GM18507 (cell line): Measurements from ENCODE around the gene DECR2.
"Not testable (repeated sequence)": the region's sequence is repeated elsewhere in the genome, so short reads cannot be mapped to it uniquely, and the experiment has no call there.

Experiments
- DNase-seq: peaks from one replicate; pipeline ENCODE4 v3.0.0; 2011; ENCODE audit warnings: low read depth; ENCODE audit not compliant: insufficient read length; ENCODE audit errors: extremely low spot score
- FAIRE-seq: peaks from 2 replicates; lab custom pipeline; 2011; peaks lifted over from hg19 to GRCh38; lab: Jason Lieb, UNC

Gene DECR2

DNA sequence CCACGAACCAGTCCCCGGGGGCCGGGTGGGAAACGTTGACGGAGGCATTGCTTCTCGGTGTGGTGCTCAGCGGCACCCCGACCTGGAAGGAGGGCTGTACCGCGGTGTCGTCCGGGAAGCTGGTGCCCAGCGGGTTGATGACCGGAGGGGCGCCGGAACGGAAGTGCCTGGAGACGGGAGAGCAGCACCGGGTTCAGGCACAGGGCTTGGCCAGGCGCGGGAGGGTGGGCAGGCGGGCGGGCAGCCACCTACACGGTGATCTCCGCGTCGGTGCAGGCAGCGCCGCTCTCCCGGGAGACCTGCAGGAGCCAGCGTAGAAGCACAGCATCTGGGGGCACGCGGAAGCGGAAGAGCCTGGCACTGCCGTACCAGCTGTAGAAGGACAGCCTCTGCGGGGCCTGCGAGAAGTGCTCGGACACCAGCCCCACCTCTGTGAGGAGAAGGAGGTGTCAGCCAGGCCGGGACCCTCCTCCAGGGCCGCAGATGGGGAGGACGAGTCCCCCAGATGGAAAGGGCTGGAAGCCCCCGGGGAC lies 24.2 kb upstream of the DECR2 start:
- DNase-seq = no peak
- no peak for FAIRE-seq

DNA sequence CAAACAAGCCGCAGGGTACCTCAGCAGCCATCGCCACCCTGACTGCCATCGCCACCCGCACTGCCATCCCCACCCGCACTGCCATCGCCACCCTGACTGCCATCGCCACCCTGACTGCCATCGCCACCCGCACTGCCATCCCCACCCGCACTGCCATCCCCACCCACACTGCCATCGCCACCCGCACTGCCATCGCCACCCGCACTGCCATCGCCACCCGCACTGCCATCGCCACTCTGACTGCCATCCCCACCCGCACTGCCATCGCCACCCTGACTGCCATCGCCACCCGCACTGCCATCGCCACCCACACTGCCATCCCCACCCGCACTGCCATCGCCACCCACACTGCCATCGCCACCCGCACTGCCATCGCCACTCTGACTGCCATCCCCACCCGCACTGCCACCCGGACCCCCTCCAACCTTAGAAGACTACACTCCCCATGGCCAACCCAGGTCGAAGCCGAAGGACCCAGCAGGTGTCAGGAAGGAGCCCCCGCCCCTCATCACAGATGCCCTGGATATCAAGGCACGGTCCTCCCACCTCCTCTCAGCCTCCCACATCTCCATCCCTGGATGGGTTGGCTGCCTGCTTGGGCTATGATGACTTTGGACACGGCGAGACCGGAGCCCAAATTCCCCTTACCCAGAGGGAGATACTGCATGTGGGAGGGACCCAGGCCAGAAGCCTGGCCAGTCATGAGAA lies 23.4 kb upstream of the DECR2 start:
- not testable (repeated sequence) for FAIRE-seq, DNase-seq

DNA sequence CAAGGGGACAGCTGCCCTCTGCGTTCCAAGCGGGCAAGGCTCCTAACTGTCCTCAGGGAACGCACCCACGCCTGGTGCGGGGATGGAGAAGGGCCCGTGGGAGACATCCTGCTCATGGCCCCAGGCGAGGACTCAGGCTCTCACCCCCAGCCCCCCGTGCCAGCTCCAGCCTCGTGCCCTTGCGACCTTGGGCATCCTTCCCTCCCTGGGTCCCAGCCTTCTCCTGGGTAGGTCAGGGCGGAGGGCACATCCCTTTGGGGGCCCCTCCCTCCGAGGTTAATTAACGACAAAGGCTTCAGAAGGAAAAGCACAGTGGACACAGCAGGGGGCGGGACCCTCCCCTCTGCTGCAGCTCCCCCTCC lies 22.9 kb upstream of the DECR2 start:
- FAIRE-seq (no peak), DNase-seq (no peak)

DNA sequence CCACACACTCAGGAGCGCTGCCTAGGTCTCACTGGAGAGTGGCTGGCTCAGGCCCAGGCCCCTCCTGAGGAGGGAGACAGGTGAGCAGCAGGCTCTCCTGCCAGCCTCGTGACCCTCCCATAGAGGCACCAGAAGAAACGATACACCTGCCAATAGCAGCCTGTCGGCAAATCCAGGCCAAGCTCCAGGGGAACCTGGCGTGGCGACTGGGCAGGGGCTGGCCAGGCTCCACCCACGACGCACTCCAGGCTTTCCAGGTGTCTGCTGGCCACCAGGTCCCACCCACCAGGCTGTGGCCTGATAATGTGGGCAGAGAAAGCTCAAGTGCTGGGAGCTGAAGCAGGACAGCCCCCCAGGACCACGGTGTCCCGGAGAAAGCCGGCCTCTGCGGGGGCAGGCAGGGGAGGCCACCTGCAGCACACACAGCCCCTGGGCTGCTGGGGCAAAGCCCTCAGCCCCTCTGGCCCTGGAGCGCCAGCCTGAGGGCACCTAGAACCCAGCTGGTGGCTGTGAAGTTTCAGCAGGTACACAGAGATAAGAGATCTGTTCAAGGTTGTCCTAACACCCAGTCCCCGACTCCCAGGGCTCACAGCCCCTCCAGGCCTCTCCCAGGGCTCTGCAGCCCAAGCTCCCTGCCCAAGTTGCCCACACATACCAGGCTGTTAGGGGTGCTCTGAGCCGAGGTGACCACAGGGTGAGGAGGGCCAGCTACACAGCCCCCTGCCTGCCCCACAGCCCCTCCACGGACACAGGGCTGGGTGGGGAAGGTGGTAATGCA lies 22.3 kb upstream of the DECR2 start:
- FAIRE-seq (no peak), DNase-seq (no peak)

DNA sequence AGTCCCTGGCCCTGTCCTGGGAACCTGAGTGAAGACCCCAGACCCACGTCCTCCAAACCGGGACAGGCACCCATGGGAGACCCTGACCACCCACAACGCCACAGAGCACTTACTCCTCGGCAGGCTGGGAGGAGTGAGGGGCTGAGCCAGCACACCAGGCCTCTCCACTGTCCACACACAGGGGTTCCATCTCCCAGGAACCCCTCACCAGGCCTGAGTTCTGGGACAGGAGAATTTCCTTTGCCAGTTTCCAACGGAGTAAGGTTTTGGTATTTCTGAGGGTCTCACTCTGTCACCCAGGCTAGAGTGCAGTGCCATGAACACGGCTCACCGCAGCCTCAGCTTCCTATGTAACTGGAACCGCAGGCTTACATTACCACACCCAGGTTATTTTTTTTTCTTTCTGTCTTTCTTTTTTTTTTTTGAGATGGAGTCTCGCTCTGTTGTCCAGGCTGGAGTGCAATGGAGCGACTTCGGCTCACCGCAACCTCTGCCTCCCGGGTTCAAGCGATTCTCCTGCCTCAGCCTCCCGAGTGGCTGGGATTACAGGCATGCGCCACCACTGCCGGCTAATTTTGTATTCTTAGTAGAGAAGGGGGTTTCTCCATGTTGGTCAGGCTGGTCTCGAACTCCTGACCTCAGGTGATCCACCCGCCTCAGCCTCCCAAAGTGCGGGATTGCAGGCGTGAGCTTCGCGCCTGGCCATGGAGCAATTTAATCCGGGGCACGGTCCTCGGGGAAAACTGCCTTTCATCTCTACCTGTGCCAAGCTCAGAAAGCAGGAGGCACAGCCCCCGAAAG lies 21.5 kb upstream of the DECR2 start:
- DNase-seq = no peak
- FAIRE-seq = no peak

DNA sequence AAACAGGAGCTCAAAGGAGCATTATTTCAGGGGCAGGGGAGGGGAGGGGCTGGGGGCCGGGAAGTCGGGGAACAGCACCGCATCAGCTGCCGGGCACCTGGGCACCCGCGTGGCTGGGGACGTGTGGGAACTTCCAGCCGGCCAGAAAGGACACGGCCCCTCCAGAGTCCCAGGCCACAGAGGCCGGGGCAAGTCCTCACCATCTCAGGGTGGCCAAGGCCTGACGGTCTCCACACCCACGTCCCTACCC lies 21.0 kb upstream of the DECR2 start:
- FAIRE-seq (no peak), DNase-seq (no peak)

DNA sequence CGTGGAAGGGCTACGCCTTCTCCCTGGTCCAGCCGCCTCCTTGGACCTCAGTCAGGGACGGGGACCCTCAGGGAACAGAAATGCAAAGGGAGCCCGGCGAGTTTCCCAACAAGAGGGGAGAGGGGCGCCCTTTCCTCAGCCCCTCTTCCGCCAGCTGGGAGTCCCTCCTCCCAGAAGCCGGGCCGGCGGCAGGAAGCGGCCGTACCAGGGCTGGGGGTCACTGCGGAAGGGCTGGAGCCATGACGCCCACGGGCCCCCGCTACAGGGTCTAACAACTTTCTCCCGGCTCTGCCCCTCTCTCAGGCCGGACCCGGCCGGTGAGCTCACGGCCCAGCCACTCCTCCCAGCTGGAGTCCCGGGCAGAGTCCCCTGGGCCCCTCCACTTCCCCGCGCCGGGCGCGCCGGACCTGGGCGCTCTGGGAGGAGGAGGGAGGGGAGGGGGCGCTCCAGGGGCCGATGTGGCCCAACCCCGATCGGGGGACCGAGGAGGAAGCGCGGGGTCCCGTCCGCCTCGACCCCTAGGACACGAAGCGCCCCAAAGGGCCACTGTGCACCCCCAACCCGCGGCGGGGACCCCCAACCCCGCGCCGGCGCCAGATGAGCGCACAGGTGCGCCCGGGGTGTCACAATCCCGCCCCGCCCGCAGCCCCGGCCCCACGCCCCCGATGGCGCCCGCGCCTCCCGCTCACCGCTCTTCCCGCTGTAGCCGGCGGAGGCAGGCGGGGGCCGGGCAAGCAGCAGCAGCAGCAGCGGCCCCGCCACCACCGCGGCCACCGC lies 20.5 kb upstream of the DECR2 start:
- FAIRE-seq = no peak
- no peak for DNase-seq

DNA sequence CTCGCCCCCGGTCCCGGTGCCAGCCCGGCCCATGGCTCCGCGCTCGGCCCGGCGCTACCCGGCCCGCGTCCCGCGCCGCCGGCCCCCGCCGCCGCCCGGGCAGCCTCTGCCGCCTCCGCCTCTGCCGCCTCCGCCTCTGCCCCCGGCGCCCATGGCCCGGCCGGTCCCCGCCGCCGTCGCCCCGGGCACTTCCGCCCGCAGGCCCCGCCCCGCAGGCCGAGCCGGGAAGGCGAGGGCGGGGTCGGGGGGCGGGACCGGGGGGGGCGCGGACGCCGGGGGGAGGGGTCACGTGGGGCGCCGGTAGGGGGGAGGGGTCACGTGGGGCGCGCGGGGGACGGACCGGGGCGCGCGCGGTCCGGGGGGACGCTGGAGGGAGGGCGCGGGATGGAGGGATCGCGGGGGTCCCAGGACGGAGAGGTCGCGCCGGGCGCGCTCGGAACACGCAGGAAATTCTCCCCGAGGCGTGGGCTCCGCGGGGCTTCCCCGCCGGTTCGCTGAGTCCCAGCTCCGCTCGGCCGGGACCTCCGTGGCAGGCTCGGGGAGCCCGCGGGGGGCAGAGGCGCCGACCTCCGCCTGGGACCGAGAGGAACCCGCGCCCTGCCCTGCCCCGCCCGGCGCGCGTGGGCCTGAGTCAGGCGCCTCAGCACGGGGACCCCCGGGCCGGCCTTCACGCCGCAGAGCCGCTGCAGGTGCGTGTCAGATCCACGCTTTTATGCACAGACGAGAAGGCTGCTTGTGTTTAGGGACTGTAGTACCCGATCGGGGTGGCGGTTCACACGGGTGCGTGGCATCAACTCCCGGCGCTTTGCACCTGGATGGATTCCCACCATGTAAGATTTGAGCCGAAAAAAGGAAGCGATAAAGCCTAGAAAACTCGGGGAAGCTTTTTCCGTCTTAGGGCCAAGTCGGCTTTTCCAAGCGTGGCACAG lies 19.6 kb upstream of the DECR2 start, which contains the start of gene PGAP6:
TSS of gene PGAP6 (minus strand) at position 190 of the 929 bp plus-strand sequence. CDS start at position 33, 157 bp downstream.
- FAIRE-seq = no peak
- peak; percentile 86 for DNase-seq

DNA sequence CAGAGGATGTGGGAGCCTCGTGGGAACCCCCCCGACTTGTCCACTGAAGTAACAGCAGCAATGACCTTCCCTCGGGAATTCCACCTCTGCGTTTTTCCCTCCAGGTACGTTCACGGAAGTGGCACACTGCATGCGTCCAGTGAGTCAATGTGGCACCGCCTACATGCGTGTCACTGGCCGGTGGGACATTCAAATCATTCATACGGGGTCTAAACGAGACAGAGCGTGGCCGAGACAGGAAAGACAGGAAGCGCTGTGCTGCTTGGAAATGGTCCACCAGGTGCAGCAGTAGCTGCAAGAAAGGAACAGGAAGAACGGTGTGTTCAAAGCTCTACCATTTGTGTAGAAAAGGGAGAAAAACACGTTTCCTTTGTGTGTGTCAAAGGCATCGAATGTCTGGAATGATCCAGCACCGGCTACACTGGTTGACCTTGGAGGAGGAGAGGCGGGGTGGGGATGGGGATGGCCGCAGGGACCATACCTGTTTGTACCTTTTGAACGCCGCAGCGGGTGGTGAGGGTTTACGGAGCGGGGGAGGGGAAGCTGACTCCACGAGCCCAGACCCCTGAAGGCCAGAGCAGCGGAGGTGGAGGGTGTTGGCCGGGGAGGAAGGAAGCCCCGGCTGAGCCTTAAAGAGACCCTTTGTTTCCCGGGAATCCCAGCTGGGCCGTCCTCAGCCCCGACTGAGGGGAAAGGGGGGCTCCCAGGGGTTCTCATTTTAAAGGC lies 18.2 kb upstream of the DECR2 start:
- FAIRE-seq = peak; percentile 90
- DNase-seq = no peak

DNA sequence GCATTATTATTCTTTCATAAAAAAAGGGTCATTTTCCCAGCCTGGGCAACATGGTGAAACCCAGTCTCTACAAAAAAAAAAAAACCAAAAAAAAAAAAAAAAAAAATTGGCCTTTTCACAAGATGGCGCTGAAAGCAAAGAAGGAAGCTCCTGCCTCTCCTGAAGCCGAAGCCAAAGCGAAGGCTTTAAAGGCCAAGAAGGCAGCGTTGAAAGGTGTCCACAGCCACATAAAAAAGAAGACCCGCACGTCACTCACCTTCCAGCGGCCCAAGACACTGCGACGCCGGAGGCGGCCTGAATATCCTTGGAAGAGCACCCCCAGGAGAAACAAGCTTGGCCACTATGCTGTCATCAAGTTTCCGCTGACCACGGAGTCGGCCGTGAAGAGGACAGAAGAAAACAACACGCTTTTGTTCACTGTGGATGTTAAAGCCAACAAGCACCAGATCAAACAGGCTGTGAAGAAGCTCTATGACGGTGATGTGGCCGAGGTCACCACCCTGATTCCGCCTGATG lies 15.0 kb upstream of the DECR2 start:
- FAIRE-seq (no peak), DNase-seq (no peak)

DNA sequence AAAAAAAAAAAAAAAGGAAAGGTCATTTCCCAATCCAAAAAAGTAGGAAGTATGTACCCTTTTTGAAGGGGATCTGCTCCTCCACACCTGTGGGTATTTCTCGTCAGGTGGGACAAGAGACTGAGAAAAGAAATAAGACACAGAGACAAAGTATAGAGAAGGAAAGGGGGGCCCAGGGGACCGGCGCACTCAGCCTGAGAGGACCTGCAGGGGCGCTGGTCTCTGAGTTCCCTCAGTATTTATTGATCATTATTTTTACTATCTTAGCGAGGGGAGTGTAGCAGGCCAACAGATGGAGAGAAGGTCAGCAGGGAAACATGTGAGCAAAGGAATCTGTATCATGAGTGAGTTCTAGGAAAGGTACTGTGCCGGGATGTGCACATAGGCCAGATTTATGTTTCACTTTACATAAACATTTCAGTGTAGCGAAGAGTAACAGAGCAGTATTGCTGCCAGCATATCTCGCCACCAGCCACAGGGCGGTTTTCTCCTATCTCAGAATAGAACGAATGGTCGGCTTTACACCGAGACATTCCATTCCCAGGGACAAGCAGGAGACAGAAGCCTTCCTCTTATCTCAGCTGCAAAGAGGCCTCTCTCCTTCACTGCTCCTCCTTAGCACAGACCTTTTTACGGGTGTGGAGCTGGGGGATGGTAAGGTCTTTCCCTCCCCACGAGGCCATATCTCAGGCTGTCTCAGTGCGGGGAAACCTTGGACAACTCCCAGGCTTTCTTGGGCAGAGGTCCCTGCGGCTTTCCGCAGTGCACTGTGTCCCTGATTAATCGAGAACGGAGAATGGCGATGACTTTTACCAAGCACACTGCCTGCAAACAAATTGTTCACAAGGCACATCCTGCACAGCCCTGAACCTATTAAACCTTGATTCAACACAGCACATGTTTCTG lies 13.7 kb upstream of the DECR2 start:
- not testable (repeated sequence) for DNase-seq, FAIRE-seq

DNA sequence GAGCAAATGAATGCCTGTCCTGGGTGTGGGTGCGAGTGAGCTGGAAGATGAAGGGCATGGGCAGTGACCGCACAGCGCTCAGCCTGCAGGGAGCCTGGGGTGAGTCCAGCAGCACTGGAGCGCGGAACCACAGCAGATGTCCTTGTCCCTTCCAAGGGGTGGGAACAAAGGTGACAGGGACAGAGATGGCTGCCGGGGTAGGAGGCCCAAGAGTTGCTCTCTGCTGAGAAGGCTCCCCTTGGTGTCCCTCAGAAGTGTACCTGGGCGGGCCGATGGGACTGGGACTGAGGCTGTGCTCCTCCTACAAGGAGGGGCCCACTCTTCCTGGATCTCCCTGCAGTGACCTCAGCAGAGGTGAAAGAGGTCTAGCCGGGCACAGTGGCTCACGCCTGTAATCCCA lies 12.3 kb upstream of the DECR2 start:
- FAIRE-seq = no peak
- no peak for DNase-seq

DNA sequence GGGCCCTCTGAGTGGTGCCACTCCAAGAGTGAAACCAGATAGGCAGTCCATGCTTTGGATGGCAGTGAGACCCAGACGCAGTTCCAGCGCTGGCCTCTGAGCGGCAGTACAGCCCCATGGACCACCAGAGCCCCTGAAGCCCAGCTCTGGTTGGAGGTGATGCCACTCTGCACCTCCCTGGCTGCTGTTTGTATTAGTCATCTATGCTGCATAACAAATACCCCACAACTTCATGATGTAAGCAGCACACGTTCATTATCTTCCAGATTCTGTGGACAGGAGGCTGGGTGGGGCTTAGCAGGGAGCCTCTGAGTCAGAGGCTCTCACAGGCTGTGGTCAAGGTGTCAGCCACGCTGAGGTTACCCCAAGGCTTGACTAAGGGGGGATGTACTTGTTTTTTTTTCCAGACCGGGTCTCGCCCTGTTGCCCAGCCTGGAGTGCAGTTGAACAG lies 9.8 kb upstream of the DECR2 start:
- FAIRE-seq = peak; percentile 59
- DNase-seq = no peak

DNA sequence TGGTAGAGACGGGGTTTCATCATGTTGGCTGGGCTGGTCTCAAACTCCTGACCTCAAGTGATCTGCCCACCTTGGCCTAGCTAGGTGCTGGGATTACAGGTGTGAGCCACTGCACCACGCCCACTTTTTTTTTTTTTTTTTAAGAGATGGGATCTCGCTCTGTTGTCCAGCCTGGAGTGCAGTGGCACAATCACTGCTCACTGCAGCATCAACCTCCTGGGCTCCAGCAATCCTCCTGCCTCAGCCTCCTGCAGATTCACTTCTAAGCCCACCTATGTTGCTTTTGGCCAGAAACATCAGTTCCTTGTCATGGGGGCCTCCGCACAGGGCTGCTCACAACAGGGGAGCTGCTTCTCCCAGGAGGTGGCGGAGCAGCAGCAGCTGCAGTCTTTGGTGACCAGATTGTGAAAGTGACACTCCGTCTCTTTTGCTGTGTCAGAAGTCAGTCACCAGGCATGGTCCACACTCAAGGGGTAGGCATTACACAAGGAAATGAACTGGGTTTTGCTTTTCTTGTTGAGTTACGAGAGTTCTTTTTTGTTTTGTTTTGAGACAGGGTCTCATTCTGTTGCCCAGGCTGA lies 9.1 kb upstream of the DECR2 start:
- FAIRE-seq (no peak), DNase-seq (no peak)

DNA sequence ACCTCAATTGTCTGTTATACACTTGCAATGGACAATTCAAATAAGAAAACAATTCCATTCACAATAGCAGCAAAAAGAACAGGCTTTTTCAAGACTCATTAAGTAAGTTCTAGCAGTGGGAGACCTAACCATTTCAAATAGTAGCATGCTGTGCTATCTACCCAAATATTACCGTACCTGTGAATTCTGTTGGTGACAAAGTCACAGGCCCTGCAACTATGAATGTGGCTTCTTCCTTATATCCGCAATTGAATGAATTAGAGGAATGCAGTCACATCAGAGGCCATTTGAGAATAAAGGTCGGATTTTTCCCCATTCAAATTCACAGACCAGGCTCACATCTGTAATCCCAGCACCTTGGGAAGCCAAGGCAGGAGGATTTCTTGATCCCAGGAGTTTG lies 5.5 kb upstream of the DECR2 start:
- peak; percentile 31 for FAIRE-seq
- DNase-seq = no peak

DNA sequence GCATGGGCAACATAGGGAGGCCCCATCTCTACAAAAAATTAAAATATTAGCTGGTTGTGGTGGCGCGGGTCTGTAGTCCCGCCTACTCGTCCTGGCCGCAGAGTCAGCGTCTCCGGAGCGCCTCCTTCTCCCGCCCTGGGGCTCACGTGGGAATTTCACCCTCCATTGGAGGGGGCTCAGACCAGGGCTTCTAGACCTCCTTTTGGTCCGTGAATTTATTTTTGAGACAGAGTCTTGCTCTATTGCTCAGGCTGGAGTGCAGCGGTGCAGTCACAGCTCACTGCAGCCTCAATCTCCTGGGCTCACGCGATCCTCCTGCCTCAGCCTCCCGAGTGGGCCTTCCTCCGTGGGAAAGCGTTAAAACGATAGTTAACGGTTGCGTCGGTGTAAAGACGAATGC lies 5.1 kb upstream of the DECR2 start:
- peak; percentile 58 for FAIRE-seq

More for the DNA sequence above, 5.1 kb upstream of the DECR2 start:
- no peak for DNase-seq
